Right atrium auricular region (tissue), 2 donors: Measurements from ENCODE around the gene MSMB. TPM values are rescaled to one million over a fixed set of nuclear protein-coding genes. Genes with fewer than 3 reads are reported as not detected.
"Not testable (repeated sequence)": the region's sequence is repeated elsewhere in the genome, so short reads cannot be mapped to it uniquely, and the experiment has no call there.

ENCODE experiments used
- DNase-seq: peaks from one replicate; pipeline ENCODE4 v3.0.0-alpha.2; 2019; ENCODE audit warnings: low spot score
- H3K27ac ChIP-seq, 2 donors: fragments of 200-600 bp; sonication (generic); 1 replicate in 1 of 2; 2 replicates in 1 of 2; pipeline ENCODE4 v1.5.1; 2016 to 2019
- H3K27me3 ChIP-seq, 2 donors: fragments of 200-600 bp; sonication (generic); one replicate each; pipeline versions ENCODE4 v1.5.1 to v1.6.0; 2017 to 2019
- H3K36me3 ChIP-seq: fragments of 200-600 bp; sonication (generic); one replicate; pipeline ENCODE4 v1.5.1; 2016
- H3K4me1 ChIP-seq, 2 donors: fragments of 200-600 bp; sonication (generic); one replicate each; pipeline versions ENCODE4 v1.5.1 to v1.6.0; 2017 to 2019
- H3K4me3 ChIP-seq, 2 donors: fragments of 200-600 bp; sonication (generic); 1 replicate in 1 of 2; 2 replicates in 1 of 2; pipeline ENCODE4 v1.5.1; 2017 to 2019; ENCODE audit warnings: mild to moderate bottlenecking in 1 of 2, moderate library complexity in 1 of 2
- H3K9me3 ChIP-seq, 2 donors: fragments of 200-600 bp; sonication (generic); one replicate each; pipeline ENCODE4 v1.5.1; 2019
- CTCF ChIP-seq, 2 donors: fragments of 200-600 bp; sonication (generic); IDR thresholded peaks; one replicate each; pipeline ENCODE4 v1.5.1; 2019; ENCODE audit warnings: antibody characterized with exemption in 2 of 2
- total RNA-seq, 2 donors: library from RNA; depleted of rRNA; stranded (reverse); fragments of >200 nt; gene quantifications; one replicate each; pipeline ENCODE4 v1.1.0, GENCODE V29; 2016

Gene MSMB
- total RNA-seq, 2 donors from 2014 or later: not detected

DNA sequence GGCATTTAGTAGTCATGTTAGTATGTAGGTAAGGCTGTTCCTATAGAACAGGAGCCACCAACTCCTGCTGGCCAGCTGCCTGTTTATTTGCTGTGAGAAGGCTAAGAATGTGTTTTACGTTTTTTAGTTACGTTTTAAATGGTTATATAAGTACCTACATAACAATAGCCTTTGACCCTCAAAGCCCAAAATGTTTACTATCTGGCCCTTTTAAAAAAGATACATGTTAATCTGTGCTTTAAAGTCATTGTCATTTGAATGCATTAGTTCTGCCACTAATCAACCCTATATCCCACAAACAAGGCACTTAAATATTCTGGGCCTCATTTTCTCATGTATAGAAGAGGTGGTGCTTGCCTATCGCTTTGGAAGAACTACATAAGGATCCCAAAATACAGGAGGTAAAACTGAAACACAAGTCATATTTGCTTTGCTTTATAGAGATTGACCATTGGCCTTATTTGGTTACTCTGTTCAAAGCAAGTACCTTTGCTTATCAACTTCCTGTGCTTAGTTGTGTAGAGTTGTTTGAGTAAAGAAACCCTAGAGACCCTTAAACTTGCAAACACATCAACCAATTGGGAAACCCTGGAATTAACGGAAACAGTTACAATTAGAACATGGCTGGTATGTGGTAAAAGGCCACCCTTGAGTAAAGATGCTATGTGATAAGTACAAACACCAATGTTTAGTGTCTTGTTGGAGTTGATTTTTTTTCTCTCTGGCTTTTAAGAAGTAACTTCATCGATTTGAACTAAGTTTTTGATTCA, 47.9 kb downstream of the MSMB start:
- no peak for TF ChIP-seq CTCF (IDR thresholded peaks at IDR 0.05)
- Histone ChIP-seq H3K4me3 (no peak overlapping the region), H3K27ac (no peak overlapping the region), H3K36me3 (peaks cover 36% of the 10 kb centered on the region), H3K27me3 (no peaks in the 10 kb centered on the region), H3K4me1 (no peaks in the 10 kb centered on the region), H3K9me3 (no peaks in the 10 kb centered on the region)
- DNase-seq: no peak

DNA sequence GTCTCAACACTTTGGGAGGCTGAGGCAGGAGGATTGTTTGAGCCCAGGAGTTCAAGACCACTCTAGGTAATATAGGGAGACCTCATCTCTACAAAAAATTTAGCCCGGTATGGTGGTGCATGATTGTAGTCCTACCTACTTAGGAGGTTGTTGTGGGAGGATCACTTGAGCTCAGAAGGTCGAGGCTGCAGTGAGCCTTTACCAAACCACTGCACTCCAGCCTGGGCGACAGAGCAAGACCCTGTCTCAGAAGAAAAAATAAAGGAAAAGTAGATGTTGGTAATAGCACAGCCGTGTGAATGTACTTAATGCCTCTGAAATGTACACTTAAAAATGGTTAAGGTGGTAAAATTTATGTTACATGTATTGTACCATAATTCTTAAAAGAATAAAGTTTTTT, 48.5 kb downstream of the MSMB start:
- Histone ChIP-seq H3K9me3 (no peaks in the 10 kb centered on the region), H3K36me3 (peaks cover 36% of the 10 kb centered on the region), H3K4me3 (no peak overlapping the region), H3K27ac (no peak overlapping the region), H3K27me3 (no peaks in the 10 kb centered on the region), H3K4me1 (no peaks in the 10 kb centered on the region)
- no peak for DNase-seq
- no peak for TF ChIP-seq CTCF (IDR thresholded peaks at IDR 0.05)

DNA sequence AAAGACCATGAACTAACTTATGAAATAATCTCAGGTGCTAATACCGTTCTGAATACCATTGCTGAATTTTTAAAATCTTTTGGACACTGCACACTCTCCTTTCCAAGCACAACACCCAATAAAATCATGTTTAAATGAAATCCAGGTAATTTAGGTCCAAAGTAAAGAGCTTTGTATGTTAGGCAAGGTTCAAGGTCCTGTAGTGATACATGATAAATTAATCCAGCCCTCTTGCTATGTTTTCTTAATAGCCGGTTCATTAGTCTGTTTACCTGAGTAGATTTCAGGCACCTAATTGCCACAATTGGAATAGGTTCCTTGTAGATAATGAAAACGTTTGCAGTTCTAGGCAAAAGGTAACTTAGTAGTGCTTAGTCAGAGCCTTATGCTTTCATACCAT, 60.5 kb downstream of the MSMB start:
- H3K36me3 ChIP-seq: peaks cover 30% of the 10 kb centered on the region
- H3K9me3 ChIP-seq, H3K27ac ChIP-seq, H3K4me1 ChIP-seq, H3K4me3 ChIP-seq, H3K27me3 ChIP-seq, DNase-seq: not testable (repeated sequence)

DNA sequence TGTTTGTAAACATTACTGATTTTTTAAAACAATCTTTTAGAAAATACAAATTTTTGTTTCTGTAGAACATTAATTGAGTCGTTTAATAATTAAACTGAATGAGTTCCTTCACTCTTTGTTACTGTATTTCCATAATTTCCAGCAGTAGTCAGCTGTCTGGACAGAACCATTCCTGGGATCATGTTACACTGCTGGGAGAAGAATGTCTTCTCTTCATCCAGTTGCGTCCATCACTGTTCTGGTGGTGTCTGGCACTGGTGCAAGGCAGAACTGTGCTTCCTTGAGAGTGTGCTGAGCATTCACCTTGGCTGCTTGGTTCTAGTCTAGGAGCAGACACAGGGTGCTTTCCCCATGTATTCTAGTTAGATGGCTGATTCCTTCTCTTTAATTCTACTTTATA, 61.6 kb downstream of the MSMB start:
- not testable (repeated sequence) for H3K4me1 ChIP-seq, DNase-seq, H3K9me3 ChIP-seq, H3K27me3 ChIP-seq, H3K4me3 ChIP-seq, H3K27ac ChIP-seq
- H3K36me3 ChIP-seq: peaks cover 24% of the 10 kb centered on the region

GRCh38 chr10:45983538-45984186, 62.4 kb downstream of the MSMB start:
- H3K27ac ChIP-seq, H3K4me1 ChIP-seq, DNase-seq, H3K27me3 ChIP-seq, H3K9me3 ChIP-seq, H3K4me3 ChIP-seq: not testable (repeated sequence)
- peak in 1 of 2 donors; percentile 47 for TF ChIP-seq CTCF (IDR thresholded peaks at IDR 0.05)
- peaks cover 24% of the 10 kb centered on the region for H3K36me3 ChIP-seq

Other genes with a start within 250 kb of the MSMB start
- gene AGAP4, start 198.8 kb downstream of the MSMB start, total RNA-seq: 1 to 10 TPM; 3.4 to 7.2 TPM
- 10 to 100 TPM; 67.6 to 88.8 TPM for gene TIMM23, start 73.8 kb downstream of the MSMB start, total RNA-seq
- gene NCOA4, start 15.6 kb downstream of the MSMB start, total RNA-seq: 100 to 1,000 TPM; 155 to 259 TPM
- gene ANTXRL, start 240.7 kb upstream of the MSMB start, total RNA-seq: not detected